ENCODE measurements around the gene RPL14. TPM values are rescaled to one million over a fixed set of nuclear protein-coding genes. Genes with fewer than 3 reads are reported as not detected.

Gene RPL14
- total RNA-seq, 1 donor from 2014 or later, result 659 TPM

DNA sequence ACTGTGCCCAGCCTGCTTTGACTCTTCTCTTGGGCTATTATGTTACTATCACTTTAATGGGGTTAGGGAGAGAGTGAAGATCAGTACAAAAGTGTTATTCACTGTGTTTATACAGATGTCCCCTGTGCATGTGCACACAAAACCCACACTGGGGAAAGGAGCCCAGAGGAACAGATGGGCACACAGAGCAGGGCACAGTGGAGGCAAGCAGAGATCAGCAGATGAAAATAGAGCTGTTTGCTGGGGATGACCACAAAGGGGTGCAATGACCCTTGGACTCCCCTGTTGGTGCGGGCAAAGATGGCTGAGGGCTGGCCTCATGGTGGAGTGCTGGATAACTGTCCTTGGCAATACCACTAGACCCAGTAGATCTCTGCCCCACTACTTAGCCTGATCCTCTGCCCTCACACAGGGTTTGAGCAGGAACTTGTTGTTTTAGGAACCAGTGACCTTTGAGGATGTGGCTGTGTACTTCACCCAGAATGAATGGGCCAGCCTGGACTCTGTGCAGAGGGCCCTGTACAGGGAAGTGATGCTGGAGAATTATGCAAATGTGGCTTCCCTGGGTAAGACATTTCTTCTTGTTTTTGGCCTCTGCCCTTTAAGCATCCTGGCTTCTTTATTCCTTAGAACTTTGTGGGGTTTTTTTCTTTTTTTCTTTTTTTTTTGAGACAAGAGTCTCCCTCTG, 54.0 kb downstream of the RPL14 start:
- Histone ChIP-seq H3K4me3 (ENCODE audit: low read depth, low read length) (no peak overlapping the region), H3K27me3 (ENCODE audit: control insufficient read depth, insufficient read depth, low read length) (no peaks in the 10 kb centered on the region), H3K36me3 (ENCODE audit: control insufficient read depth, insufficient read depth, low read length) (no peaks in the 10 kb centered on the region)
- FAIRE-seq (no peak), DNase-seq (ENCODE audit: low read depth) (no peak)
- TF ChIP-seq, protein P1, sequence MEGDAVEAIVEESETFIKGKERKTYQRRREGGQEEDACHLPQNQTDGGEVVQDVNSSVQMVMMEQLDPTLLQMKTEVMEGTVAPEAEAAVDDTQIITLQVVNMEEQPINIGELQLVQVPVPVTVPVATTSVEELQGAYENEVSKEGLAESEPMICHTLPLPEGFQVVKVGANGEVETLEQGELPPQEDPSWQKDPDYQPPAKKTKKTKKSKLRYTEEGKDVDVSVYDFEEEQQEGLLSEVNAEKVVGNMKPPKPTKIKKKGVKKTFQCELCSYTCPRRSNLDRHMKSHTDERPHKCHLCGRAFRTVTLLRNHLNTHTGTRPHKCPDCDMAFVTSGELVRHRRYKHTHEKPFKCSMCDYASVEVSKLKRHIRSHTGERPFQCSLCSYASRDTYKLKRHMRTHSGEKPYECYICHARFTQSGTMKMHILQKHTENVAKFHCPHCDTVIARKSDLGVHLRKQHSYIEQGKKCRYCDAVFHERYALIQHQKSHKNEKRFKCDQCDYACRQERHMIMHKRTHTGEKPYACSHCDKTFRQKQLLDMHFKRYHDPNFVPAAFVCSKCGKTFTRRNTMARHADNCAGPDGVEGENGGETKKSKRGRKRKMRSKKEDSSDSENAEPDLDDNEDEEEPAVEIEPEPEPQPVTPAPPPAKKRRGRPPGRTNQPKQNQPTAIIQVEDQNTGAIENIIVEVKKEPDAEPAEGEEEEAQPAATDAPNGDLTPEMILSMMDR (IDR thresholded peaks at IDR 0.05; ENCODE audit: insufficient read depth, low read length, severe bottlenecking), result no peak

DNA sequence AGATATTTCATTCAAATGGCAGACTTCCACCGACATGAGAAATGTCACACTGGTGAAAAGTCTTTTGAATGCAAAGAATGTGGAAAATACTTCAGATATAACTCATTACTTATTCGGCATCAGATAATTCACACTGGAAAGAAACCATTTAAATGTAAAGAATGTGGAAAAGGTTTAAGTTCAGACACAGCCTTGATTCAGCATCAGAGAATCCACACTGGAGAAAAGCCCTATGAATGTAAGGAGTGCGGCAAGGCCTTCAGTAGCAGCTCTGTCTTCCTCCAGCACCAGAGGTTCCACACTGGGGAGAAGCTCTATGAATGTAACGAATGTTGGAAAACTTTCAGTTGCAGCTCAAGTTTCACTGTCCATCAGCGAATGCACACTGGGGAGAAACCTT, 59.1 kb downstream of the RPL14 start:
- Histone ChIP-seq H3K4me3 (ENCODE audit: low read depth, low read length) (no peak overlapping the region), H3K36me3 (ENCODE audit: control insufficient read depth, insufficient read depth, low read length) (no peaks in the 10 kb centered on the region), H3K27me3 (ENCODE audit: control insufficient read depth, insufficient read depth, low read length) (no peaks in the 10 kb centered on the region)
- DNase-seq (ENCODE audit: low read depth), result no peak
- no peak for FAIRE-seq
- TF ChIP-seq, protein P1 (IDR thresholded peaks at IDR 0.05; ENCODE audit: insufficient read depth, low read length, severe bottlenecking), result no peak

DNA sequence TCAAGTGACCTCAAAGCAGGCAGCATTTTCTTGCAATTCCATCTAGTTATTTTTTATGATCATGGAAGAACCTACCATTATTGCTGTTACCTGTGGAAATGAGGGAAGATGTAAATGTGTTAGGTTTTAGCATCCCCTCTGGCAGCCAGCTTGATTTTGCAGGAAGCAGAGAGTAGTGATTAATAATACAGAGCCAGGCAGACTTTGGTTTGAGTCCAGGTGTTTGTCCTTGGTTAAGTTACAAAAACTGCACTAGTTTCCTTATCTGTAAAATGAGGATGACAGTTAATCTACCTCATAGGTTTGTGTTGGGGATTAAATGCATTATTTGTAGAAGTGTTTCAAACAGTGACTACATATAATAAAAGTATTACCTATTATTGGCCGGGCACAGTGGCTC, 60.9 kb downstream of the RPL14 start:
- TF ChIP-seq, protein P1 (IDR thresholded peaks at IDR 0.05; ENCODE audit: insufficient read depth, low read length, severe bottlenecking), result no peak
- Histone ChIP-seq H3K4me3 (ENCODE audit: low read depth, low read length) (no peak overlapping the region), H3K27me3 (ENCODE audit: control insufficient read depth, insufficient read depth, low read length) (no peaks in the 10 kb centered on the region), H3K36me3 (ENCODE audit: control insufficient read depth, insufficient read depth, low read length) (no peaks in the 10 kb centered on the region)
- FAIRE-seq, result no peak
- DNase-seq (ENCODE audit: low read depth), result no peak

Other genes starting within 250 kb of the RPL14 start
- 10.5 and 13.8 TPM in 2 replicates for gene EIF1B, start 147.6 kb upstream of the RPL14 start, total RNA-seq
- 8.4 and 18.1 TPM in 2 replicates for gene ENTPD3, start 70.2 kb upstream of the RPL14 start, total RNA-seq
- 5.3 and 5.6 TPM in 2 replicates for gene ZNF619, start 19.8 kb downstream of the RPL14 start, total RNA-seq
- gene ZNF620, start 48.7 kb downstream of the RPL14 start, total RNA-seq, result 0.38 and 0.53 TPM in 2 replicates
- gene ZNF621, start 67.6 kb downstream of the RPL14 start, total RNA-seq, result 12.9 and 14.5 TPM in 2 replicates